DMS53 treated with DMSO at 0.1 percent for 48 hours (cell line): Measurements from ENCODE around the gene RERE.
A peak's percentile ranks its signal among the peaks of the same experiment; 100 is the strongest.

ENCODE experiments used
- DNase-seq: peaks from one replicate; lab custom pipeline; 2025; ENCODE audit not compliant: unreplicated experiment; lab: John Stamatoyannopoulos, UW

The RERE gene

GRCh38 chr1:8817412-8818324 lies at the start of gene RERE:
TSS of gene RERE (minus strand) at chr1:8817640.
- peak; percentile 85 for DNase-seq

DNA sequence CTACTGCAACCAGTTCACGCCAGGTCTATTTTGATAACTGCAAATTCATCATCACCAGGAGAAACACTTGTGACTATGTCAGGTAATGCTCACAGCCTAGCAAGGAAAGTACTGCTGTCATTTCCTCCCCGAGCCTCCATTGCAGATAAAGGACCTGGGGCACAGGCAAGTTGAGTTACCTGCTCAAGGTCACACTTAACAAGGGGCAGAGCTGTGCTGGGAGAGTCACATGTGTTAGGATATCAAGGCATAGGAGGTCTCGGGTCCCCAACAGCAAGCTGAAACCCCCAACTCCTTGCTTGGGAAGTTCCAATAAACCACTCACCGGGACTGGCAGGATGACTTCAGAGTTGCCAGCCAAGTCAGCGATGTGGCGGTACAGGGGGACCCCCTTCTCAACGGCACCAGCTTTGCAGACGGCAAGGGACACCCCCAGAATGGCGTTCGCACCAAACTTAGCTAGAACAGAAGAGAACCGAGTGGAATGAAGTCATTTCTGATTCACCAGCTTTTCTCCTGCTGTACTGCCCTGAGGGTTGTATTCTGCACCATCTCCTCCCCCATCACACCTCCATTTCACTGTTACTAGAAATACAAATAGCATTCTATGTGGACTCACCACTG lies 49.5 kb upstream of the RERE start:
- DNase-seq = no peak

- no peak for DNase-seq
These were observed 48.8 kb upstream of the RERE start for GRCh38 chr1:8866173-8866791.

DNA sequence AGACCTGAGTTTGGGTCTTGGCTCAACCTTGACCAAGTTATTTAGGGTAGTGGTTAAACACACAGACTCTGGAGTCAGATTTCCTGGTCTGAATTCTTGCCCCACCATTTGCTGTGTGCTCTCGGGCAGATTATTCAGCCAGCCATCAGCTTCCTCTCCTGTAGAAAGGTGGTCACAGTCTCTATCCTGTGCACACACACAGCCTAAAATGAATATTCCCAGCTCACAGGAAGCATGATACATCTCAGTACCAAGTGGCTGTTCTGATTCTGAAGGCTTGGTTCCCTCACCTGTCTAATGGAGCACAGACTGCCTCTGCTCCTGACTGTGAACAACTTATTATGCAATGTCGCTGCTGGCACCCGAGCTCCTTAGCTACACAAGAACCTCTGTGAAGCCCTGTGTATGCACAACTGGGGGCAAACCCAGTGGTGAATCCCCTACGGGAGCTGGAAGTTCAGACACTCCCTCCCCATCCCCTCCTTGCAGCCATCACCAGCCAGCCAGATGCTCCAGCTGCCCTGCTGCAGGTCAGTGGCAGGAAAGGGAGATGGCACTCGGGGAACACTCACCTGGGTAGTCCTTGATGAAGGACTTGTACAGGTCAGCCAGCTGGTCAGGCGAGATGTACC lies 47.4 kb upstream of the RERE start:
- no peak for DNase-seq

DNA sequence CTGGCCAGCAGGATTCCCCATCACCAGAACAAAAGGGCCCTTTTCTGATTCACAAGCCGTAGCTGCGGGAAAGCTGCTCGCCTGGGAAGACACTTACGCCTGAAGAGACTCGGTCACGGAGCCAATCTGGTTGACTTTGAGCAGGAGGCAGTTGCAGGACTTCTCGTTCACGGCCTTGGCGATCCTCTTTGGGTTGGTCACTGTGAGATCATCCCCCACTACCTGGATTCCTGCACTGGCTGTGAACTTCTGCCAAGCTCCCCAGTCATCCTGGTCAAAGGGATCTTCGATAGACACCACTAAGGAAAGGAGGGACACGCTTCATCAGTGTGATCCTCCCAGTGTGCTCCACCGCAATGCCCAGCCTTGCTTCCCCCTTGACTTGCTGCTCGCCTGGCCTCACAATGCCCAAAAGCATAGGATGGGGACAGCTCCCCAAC lies 46.4 kb upstream of the RERE start:
- no peak for DNase-seq

GRCh38 chr1:8863138-8863537 lies 45.7 kb upstream of the RERE start:
- no peak for DNase-seq

DNA sequence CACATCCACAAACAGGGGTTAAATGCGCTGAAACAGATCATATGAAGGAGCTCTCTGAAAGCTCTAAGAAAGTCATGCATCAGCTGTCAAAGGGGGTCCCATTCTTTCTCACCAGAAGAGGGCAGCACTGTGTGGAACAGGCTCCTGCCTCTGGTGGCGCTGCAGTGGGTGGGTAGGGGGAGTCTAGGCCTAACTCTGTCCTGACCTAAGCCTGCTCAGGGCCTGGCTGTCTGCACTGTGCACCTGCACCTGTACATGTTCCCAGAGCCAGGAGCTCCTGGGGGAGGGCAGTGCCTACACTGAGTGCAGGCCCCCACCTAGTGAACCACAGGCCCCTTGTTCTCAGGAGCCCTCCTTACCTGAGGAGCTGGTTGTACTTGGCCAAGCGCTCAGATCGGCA lies 45.1 kb upstream of the RERE start:
- DNase-seq = no peak

- no peak for DNase-seq
These were observed 43.5 kb upstream of the RERE start for GRCh38 chr1:8860738-8861516.

DNA sequence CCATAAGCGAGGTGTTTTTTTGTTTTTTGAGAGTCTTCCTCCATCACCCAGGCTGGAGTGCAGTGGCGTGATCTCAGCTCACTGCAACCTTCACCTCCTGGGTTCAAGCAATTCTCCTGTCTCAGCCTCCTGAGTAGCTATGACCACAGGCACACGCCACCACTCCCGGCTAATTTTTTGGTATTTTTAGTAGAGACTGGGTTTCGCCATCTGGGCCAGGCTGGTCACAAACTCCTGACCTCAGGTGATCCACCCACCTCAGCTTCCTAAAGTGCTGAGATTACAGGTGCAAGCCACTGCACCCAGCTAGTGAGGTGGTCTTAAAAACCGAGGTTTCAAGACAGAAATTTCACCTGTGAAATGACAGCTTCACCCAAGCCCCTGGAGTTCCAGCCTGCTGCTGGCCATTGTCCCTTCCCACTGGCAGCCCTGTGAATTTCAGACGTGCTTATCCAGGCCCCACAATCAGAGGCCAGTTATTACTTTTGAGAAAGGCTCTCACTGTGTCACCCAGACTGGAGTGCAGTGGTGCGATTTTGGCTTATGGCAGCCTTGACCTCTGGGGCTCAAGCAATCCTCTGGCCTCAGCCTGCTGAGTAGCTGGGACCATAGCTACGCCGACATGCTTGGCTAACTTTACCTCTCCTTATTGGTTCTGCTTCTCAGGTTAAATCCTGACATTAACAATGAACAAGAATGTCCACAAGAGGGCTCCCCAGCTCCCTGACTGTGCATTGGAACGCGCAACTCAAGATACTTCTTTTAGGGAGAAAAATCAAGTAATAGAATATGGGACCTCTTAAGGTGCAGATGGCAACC lies 41.7 kb upstream of the RERE start:
- peak; percentile 28 for DNase-seq

- no peak for DNase-seq
These were observed 40.8 kb upstream of the RERE start for GRCh38 chr1:8858112-8858668.

- no peak for DNase-seq
These were observed 39.4 kb upstream of the RERE start for GRCh38 chr1:8856689-8857412.

DNA sequence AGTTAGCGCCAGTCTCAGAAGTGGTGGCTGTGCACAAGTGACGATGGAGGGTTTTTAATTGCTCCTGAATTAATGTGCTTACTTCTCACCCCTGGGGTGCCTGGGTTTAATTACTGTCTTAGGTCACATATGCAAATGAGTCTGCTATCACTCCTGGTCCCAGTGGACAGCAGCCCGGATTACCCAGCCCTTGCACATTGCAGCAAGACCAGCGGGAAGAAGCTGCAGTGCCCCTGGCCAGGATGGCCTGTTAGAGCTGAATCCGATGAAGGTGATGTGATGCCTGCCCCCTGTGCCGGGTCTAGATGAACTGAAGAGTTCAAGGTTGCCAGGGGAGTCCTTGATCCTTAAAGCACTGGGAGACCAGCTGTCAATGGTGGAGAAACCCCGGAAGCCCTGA lies 36.8 kb upstream of the RERE start:
- no peak for DNase-seq

DNA sequence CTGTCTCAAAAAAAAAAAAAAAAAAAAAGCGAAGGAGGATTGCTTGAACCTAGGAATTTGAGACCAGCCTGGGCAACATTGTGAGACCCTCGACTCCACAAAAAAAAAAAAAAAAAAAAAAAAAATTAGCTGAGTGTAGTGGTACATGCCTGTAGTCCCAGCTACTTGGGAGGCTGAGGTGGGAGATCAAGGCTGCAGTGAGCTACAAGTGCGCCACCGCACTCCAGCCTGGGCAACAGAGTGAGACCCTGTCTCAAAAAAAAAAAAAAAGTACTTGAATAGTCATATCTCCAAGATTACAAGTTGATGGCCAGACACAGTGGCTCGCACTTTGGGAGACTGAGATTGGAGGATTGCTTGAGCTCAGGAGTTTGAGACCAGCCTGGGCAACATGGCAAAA lies 33.6 kb upstream of the RERE start:
- DNase-seq = no peak

DNA sequence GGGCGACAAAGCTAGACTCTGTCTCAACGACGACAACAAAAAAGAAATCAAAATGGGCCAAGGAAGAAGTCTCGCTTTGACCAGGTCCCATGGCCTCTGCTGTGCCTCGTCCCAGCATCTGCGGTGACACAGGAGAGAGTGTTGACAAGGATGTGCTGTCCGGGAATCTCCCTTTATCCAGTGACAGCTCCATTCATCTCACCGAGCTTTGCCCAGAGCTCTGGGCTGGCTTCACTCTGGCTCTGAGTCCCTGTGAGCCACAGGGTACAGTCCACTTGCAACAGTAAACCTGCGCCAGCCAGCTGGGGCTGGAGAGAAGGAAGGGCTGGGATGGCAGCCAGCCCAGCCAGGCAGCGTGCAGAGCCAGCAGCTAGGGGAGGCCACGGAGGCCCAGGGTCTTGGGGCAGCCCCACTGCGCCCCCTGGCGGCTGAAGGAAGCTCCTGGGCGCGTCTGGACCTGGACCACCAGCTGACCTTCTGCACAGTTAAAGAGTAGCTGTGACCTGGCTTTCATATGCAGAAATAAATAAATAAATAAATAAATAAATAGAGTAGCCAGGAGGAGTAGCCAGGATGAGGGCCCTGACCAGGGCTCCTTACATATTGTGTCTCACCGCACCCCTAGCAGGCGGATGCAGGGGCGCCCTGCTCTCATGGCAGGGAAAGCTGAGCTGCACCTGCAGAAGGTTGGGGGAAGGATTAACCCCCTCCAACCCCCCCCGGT lies 31.4 kb upstream of the RERE start:
- DNase-seq = peak; percentile 93

DNA sequence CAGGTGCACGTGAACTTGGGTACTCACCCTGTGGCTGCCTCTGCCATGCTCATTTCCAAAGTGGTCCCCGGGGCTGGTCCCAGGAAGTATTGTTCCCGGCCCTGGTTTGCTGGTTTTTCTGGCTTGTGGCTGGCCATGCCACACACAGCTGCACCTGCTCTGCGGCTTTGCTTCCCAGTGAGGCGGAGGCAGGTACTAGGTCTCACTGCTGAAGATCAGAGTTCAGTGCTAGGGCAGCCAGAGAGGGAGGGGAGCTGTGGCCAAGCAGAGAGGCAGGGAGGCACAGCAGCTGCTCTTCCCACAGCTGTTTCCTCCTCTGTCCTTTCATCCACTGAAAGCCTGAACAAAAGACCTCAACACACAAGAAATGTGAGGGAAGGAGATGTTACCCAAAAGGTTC lies 30.6 kb upstream of the RERE start:
- DNase-seq = peak; percentile 84

DNA sequence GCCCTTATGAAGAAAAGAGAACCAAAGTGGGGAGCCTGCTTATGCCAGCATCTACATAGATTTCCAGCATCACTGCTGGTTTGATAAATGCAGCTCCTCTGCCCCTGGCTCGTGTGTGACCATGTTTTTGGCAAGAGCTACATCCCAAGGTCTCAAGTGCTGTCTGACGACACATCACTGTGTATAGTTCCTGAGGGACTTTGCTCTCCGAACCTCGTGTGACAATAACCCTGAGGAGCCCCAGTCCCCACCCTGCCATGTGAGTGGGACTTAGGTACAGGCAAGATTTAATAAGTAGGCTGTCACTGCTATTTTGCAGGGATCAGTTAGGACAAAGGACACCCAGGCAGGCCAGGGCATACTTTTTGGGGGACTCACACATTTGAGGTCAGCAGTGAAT lies 28.8 kb upstream of the RERE start:
- no peak for DNase-seq

- no peak for DNase-seq
These were observed 28.0 kb upstream of the RERE start for GRCh38 chr1:8845104-8846097.
